CD4-positive, alpha-beta memory T cell (primary cell): ENCODE results near the gene SLC9A5. TPM values are rescaled to one million over a fixed set of nuclear protein-coding genes. Genes with fewer than 3 reads are reported as not detected.

Experiments
- CTCF ChIA-PET: fragments of 350-600 bp; sonication (Branson Sonifier 250); formaldehyde crosslinking; loops from one replicate; lab custom pipeline; 2021; ENCODE audit warnings: inconsistent platforms; ENCODE audit not compliant: partially characterized antibody; lab: Charles Lee
- POLR2A ChIA-PET: fragments of 350-600 bp; sonication (Branson Sonifier 250); formaldehyde crosslinking; loops from one replicate; lab custom pipeline; 2021; ENCODE audit not compliant: partially characterized antibody; lab: Charles Lee
- DNase-seq, 5 donors: peaks; one replicate each; pipeline versions ENCODE4 v3.0.0 to v3.0.0-alpha.2; 2020 to 2022; ENCODE audit warnings: mixed read lengths in 1 of 5
- H3K27ac ChIP-seq: one replicate; pipeline ENCODE4 v1.7.0; 2013; ENCODE audit warnings: low read depth, low read length
- H3K27me3 ChIP-seq: 2 replicates; pipeline ENCODE4 v1.7.0; 2013; ENCODE audit warnings: mild to moderate bottlenecking, low read length, moderate library complexity; ENCODE audit not compliant: insufficient read depth
- H3K36me3 ChIP-seq: 2 replicates; pipeline ENCODE4 v1.7.0; 2013; ENCODE audit warnings: mild to moderate bottlenecking, low read length, moderate library complexity; ENCODE audit not compliant: insufficient read depth
- H3K4me1 ChIP-seq: 2 replicates; pipeline ENCODE4 v1.7.0; 2013; ENCODE audit warnings: mild to moderate bottlenecking, low read length, moderate library complexity; ENCODE audit not compliant: insufficient read depth
- H3K4me3 ChIP-seq, 2 donors: one replicate each; pipeline ENCODE4 v1.7.0; 2013; ENCODE audit warnings: low read length in 2 of 2, mild to moderate bottlenecking in 1 of 2
- H3K9me3 ChIP-seq, 2 donors: one replicate each; pipeline ENCODE4 v1.7.0; 2013; ENCODE audit warnings: low read length in 2 of 2, control low read depth in 1 of 2; ENCODE audit not compliant: control insufficient read depth in 1 of 2
- H3K27ac Mint-ChIP-seq, 7 donors: one replicate each; pipeline ENCODE4 v1.8.0; 2020 to 2021; ENCODE audit warnings: mixed read lengths in 7 of 7, mild to moderate bottlenecking in 6 of 7, inconsistent platforms in 3 of 7, moderate library complexity in 3 of 7
- H3K27me3 Mint-ChIP-seq, 2 donors: one replicate each; pipeline ENCODE4 v1.8.0; 2020 to 2021; ENCODE audit warnings: mixed read lengths in 2 of 2
- H3K36me3 Mint-ChIP-seq, 2 donors: one replicate each; pipeline ENCODE4 v1.8.0; 2020 to 2021; ENCODE audit warnings: mixed read lengths in 2 of 2, inconsistent platforms in 1 of 2, mild to moderate bottlenecking in 1 of 2
- H3K4me1 Mint-ChIP-seq, 4 donors: one replicate each; pipeline ENCODE4 v1.8.0; 2020 to 2021; ENCODE audit warnings: mixed read lengths in 4 of 4, mild to moderate bottlenecking in 1 of 4
- H3K4me3 Mint-ChIP-seq, 8 donors: one replicate each; pipeline ENCODE4 v1.8.0; 2020 to 2021; ENCODE audit warnings: mixed read lengths in 8 of 8, mild to moderate bottlenecking in 7 of 8, moderate library complexity in 6 of 8, inconsistent platforms in 3 of 8
- H3K9me3 Mint-ChIP-seq, 8 donors: one replicate each; pipeline ENCODE4 v1.8.0; 2020 to 2021; ENCODE audit warnings: mixed read lengths in 8 of 8, mild to moderate bottlenecking in 5 of 8, inconsistent platforms in 3 of 8, moderate library complexity in 1 of 8
- intact Hi-C: fragments of 100-400 bp; cut with micrococcal nuclease; formaldehyde crosslinking; loops from one replicate; pipeline ENCODE4 v1.15.1; 2023
- polyA plus RNA-seq, 2 donors: library from polyadenylated mRNA; unstranded; fragments of 300-500 nt; fragmentation: Illumina TruSeq; gene quantifications; one replicate each; pipeline ENCODE4 v1.2.3, GENCODE V29; 2021
- total RNA-seq, 2 experiments: library from RNA; stranded (reverse); gene quantifications; one replicate each; pipeline ENCODE4 v1.2.3, GENCODE V29; 2021

Gene SLC9A5
- total and polyA plus RNA-seq, 4 experiments from 2014 or later: 0.09 to 2.1 (median 1.7) TPM; not detected in 1

GRCh38 chr16:67216612-67217490 is 31.9 kb upstream of the SLC9A5 start:
- no peaks in the 10 kb centered on the region for H3K4me1 ChIP-seq
- no peak for DNase-seq
- peak overlapping the region in 3 of 7 donors; percentile 24 to 71 (median 50) for H3K27ac Mint-ChIP-seq
- no peaks in the 10 kb centered on the region for H3K36me3 ChIP-seq
- H3K27me3 Mint-ChIP-seq: no peaks in the 10 kb centered on the region
- H3K36me3 Mint-ChIP-seq: peaks cover 2 to 6% of the 10 kb centered on the region in 2 donors
- no peak overlapping the region for H3K27ac ChIP-seq
- no peak overlapping the region for H3K4me3 ChIP-seq
- ChIA-PET CTCF (no interaction called here), POLR2A (no interaction called here)
- no peaks in the 10 kb centered on the region for H3K9me3 Mint-ChIP-seq
- intact Hi-C loops: no loop called here
- H3K4me3 Mint-ChIP-seq: no peak overlapping the region
- H3K27me3 ChIP-seq: no peaks in the 10 kb centered on the region
- H3K9me3 ChIP-seq: no peaks in the 10 kb centered on the region
- peaks cover 0 to 4% (median 2%) of the 10 kb centered on the region in 4 donors for H3K4me1 Mint-ChIP-seq

GRCh38 chr16:67223992-67224391 is 24.8 kb upstream of the SLC9A5 start:
- no peaks in the 10 kb centered on the region for H3K9me3 Mint-ChIP-seq
- DNase-seq: no peak
- peak overlapping the region; percentile 43 to 96 (median 81) for H3K27ac Mint-ChIP-seq
- ChIA-PET CTCF (interaction anchor here (1.0 to 1.6 kb wide), 5 partner anchors 12 to 206 kb away, joined by 3 to 8 read pairs (median 5); partner anchors contain the start of genes ELMO3 and FHOD1), POLR2A (interaction anchor here (0.7 to 17.2 kb wide), 9 partner anchors 9 to 65 kb away, joined by 3 to 259 read pairs (median 3); partner anchors contain the start of genes FBXL8, FHOD1, SLC9A5 and TRADD)
- Histone ChIP-seq H3K4me3 (no peak overlapping the region), H3K27me3 (no peaks in the 10 kb centered on the region), H3K36me3 (peaks cover 10% of the 10 kb centered on the region), H3K4me1 (peaks cover 51% of the 10 kb centered on the region), H3K9me3 (no peaks in the 10 kb centered on the region), H3K27ac (peak overlapping the region; percentile 39)
- intact Hi-C loops: no loop called here
- H3K4me1 Mint-ChIP-seq: peaks cover 41 to 62% (median 55%) of the 10 kb centered on the region in 4 donors
- peak overlapping the region; percentile 22 to 62 (median 29) for H3K4me3 Mint-ChIP-seq
- H3K27me3 Mint-ChIP-seq: no peaks in the 10 kb centered on the region
- peaks cover 13 to 17% of the 10 kb centered on the region in 2 donors for H3K36me3 Mint-ChIP-seq

- no peaks in the 10 kb centered on the region for H3K27me3 ChIP-seq
- H3K27me3 Mint-ChIP-seq: no peaks in the 10 kb centered on the region
- peaks cover 11 to 36% of the 10 kb centered on the region in 2 donors for H3K36me3 Mint-ChIP-seq
- ChIA-PET CTCF (interaction anchor here (0.7 to 2.4 kb wide), 11 partner anchors 9 to 248 kb away, joined by 3 to 15 read pairs (median 4); partner anchors contain the start of gene FHOD1), POLR2A (interaction anchor here (0.8 to 17.2 kb wide), 21 partner anchors 11 to 254 kb away, joined by 3 to 259 read pairs (median 4); partner anchors contain the start of genes ATP6V0D1, B3GNT9, CBFB and E2F4)
- intact Hi-C loops: loop anchor here (2.0 kb wide), 4 partner anchors 34 to 66 kb away; partner anchors contain the start of genes E2F4 and PLEKHG4
- H3K27ac Mint-ChIP-seq: peak overlapping the region; percentile 96 to 100 (median 99)
- H3K4me1 Mint-ChIP-seq: peaks cover 43 to 58% (median 54%) of the 10 kb centered on the region in 4 donors
- H3K4me1 ChIP-seq: peaks cover 51% of the 10 kb centered on the region
- H3K9me3 ChIP-seq: no peaks in the 10 kb centered on the region
- H3K36me3 ChIP-seq: peaks cover 32% of the 10 kb centered on the region
- DNase-seq: no peak
- peak overlapping the region; percentile 73 to 99 for H3K4me3 ChIP-seq
- H3K4me3 Mint-ChIP-seq: peak overlapping the region; percentile 98 to 100 (median 100)
- H3K27ac ChIP-seq: peak overlapping the region; percentile 88
- H3K9me3 Mint-ChIP-seq: no peaks in the 10 kb centered on the region
Measured at GRCh38 chr16:67226295-67226803, 22.4 kb upstream of the SLC9A5 start.

GRCh38 chr16:67226804-67227566 is 21.8 kb upstream of the SLC9A5 start, which contains the start of gene TMEM208:
TSS of gene TMEM208 (plus strand) at chr16:67227130. CDS start at chr16:67227219, 89 bp downstream.
- Mint-ChIP-seq H3K27ac (peak within 1 kb of the TSS; percentile 96 to 100 (median 99)), H3K9me3 (no peaks in the 10 kb centered on the region), H3K36me3 (peaks cover 11 to 36% of the 10 kb centered on the region in 2 donors), H3K27me3 (no peaks in the 10 kb centered on the region), H3K4me1 (peaks cover 43 to 58% (median 54%) of the 10 kb centered on the region in 4 donors), H3K4me3 (peak within 1 kb of the TSS; percentile 98 to 100 (median 100))
- intact Hi-C loops: loop anchor here (1.0 to 2.0 kb wide), 7 partner anchors 9 to 335 kb away; partner anchors contain the start of genes CTCF, E2F4, FHOD1 and PLEKHG4
- ChIA-PET POLR2A (interaction anchor here (0.5 to 17.2 kb wide), 26 partner anchors 10 to 254 kb away, joined by 3 to 259 read pairs (median 4); partner anchors contain the start of genes ATP6V0D1, B3GNT9, CBFB and E2F4), CTCF (interaction anchor here (0.6 to 2.4 kb wide), 12 partner anchors 9 to 249 kb away, joined by 3 to 15 read pairs (median 4); partner anchors contain the start of gene FHOD1)
- Histone ChIP-seq H3K4me1 (peaks cover 51% of the 10 kb centered on the region), H3K27me3 (no peaks in the 10 kb centered on the region), H3K4me3 (peak within 1 kb of the TSS; percentile 73 to 99), H3K9me3 (no peaks in the 10 kb centered on the region), H3K36me3 (peaks cover 38% of the 10 kb centered on the region), H3K27ac (peak within 1 kb of the TSS; percentile 88)
- peak; percentile 95 to 99 (median 97) for DNase-seq

- ChIA-PET POLR2A (interaction anchor here (0.5 to 17.2 kb wide), 23 partner anchors 10 to 253 kb away, joined by 3 to 259 read pairs (median 4); partner anchors contain the start of genes ATP6V0D1, CBFB, E2F4 and ELMO3), CTCF (interaction anchor here (0.6 to 2.4 kb wide), 8 partner anchors 11 to 249 kb away, joined by 3 to 15 read pairs (median 4); partner anchors contain the start of gene FHOD1)
- Mint-ChIP-seq H3K4me3 (peak overlapping the region; percentile 98 to 100 (median 100)), H3K4me1 (peaks cover 43 to 58% (median 54%) of the 10 kb centered on the region in 4 donors), H3K9me3 (no peaks in the 10 kb centered on the region), H3K36me3 (peaks cover 11 to 36% of the 10 kb centered on the region in 2 donors), H3K27me3 (no peaks in the 10 kb centered on the region), H3K27ac (peak overlapping the region; percentile 96 to 100 (median 99))
- no peaks in the 10 kb centered on the region for H3K27me3 ChIP-seq
- peaks cover 51% of the 10 kb centered on the region for H3K4me1 ChIP-seq
- peak overlapping the region; percentile 88 for H3K27ac ChIP-seq
- intact Hi-C loops: loop anchor here (1.0 to 2.0 kb wide), 7 partner anchors 9 to 335 kb away; partner anchors contain the start of genes CTCF, E2F4, FHOD1 and PLEKHG4
- DNase-seq: no peak
- no peaks in the 10 kb centered on the region for H3K9me3 ChIP-seq
- H3K4me3 ChIP-seq: peak overlapping the region; percentile 73 to 99
- H3K36me3 ChIP-seq: peaks cover 38% of the 10 kb centered on the region
Measured at GRCh38 chr16:67227567-67227921, 21.2 kb upstream of the SLC9A5 start.
